ENCODE results near the gene CDKL4.

DNA sequence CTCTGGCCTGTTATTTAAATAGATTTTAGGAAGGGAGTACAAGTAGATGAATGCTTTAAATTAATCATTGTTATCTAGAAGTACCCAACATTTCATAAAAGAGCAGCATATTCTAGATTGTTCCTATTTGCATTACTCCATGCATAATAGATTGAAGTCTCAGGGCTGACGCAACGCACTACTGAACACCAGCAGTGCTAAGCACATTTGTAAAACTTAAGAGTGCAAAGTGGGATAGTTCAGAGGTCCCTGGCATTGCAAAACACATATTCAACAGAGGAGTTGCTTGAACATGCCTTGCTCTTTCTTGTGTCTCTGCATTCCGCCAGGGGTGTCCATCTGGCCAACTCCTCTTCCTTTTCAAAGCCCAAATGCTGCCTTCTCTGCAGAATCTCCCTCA lies 22.3 kb downstream of the CDKL4 start:
- TF ChIP-seq, protein P1, sequence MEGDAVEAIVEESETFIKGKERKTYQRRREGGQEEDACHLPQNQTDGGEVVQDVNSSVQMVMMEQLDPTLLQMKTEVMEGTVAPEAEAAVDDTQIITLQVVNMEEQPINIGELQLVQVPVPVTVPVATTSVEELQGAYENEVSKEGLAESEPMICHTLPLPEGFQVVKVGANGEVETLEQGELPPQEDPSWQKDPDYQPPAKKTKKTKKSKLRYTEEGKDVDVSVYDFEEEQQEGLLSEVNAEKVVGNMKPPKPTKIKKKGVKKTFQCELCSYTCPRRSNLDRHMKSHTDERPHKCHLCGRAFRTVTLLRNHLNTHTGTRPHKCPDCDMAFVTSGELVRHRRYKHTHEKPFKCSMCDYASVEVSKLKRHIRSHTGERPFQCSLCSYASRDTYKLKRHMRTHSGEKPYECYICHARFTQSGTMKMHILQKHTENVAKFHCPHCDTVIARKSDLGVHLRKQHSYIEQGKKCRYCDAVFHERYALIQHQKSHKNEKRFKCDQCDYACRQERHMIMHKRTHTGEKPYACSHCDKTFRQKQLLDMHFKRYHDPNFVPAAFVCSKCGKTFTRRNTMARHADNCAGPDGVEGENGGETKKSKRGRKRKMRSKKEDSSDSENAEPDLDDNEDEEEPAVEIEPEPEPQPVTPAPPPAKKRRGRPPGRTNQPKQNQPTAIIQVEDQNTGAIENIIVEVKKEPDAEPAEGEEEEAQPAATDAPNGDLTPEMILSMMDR (IDR thresholded peaks at IDR 0.05), result no peak
- no peak for TF ChIP-seq POLR2A (IDR thresholded peaks at IDR 0.05)
